ENCODE data around the gene AFAP1. TPM values are rescaled to one million over a fixed set of nuclear protein-coding genes. Genes with fewer than 3 reads are reported as not detected.

The AFAP1 gene
- total and polyA plus RNA-seq, 2 of the 4 experiments (the other 2 are of a cell fraction): 48.2 to 80.9 TPM

- Histone ChIP-seq H3K14ac (replicated peaks; ENCODE audit: low read depth, low read length) (no peak overlapping the region), H2BK20ac (ENCODE audit: low read depth, low read length) (no peak overlapping the region), H2BK120ac (ENCODE audit: low read depth, low read length) (no peak overlapping the region), H3K9me3 (ENCODE audit: control insufficient read depth, insufficient read depth, low read length) (no peaks in the 10 kb centered on the region), H3K27ac (ENCODE audit: insufficient read depth, low read length) (no peak overlapping the region; the same call in 1 of the 2 replicates), H3K18ac (ENCODE audit: low read depth, low read length) (no peak overlapping the region), H3K23ac (ENCODE audit: low read depth, low read length) (peak overlapping the region; percentile 25; the same call in 1 of the 2 replicates), H3K4me3 (ENCODE audit: insufficient read depth, low read depth, low read length) (no peak overlapping the region), H3K36me3 (ENCODE audit: control insufficient read depth, insufficient read depth, low read length) (peaks cover 63% of the 10 kb centered on the region), H3K4me2 (ENCODE audit: low read depth, low read length) (no peak overlapping the region), H4K91ac (ENCODE audit: insufficient read depth, low read depth, low read length) (no peak overlapping the region), H4K8ac (ENCODE audit: low read depth in 2 of 2, low read length in 2 of 2) (0 out of 4 replicates have a peak overlapping the region, but pooled peaks of 1 of the 2 experiments have one; percentile 19), H2AK9ac (replicated peaks; ENCODE audit: low read depth, low read length, poor library complexity) (no peak overlapping the region), H4K5ac (ENCODE audit: low read depth, low read length) (no peak overlapping the region), H2BK5ac (ENCODE audit: low read depth, low read length, poor library complexity, severe bottlenecking) (peak overlapping the region; percentile 67), H3K4ac (ENCODE audit: low read depth, low read length) (no peak overlapping the region), H2BK15ac (ENCODE audit: low read depth, low read length) (no peak overlapping the region), H3K27me3 (ENCODE audit: control insufficient read depth, insufficient read depth, low read length) (no peaks in the 10 kb centered on the region), H3K56ac (ENCODE audit: extremely low read depth, insufficient read depth, low read length) (no peak overlapping the region), H3K79me1 (ENCODE audit: low read depth in 1 of 2, low read length in 2 of 2) (peaks cover 47 to 89% of the 10 kb centered on the region in 2 experiments), H2AFZ (replicated peaks; ENCODE audit: low read length, poor library complexity) (no peak overlapping the region), H2AK5ac (ENCODE audit: low read depth, low read length) (no peak overlapping the region), H3K9ac (ENCODE audit: low read depth, low read length) (no peak overlapping the region), H4K20me1 (ENCODE audit: insufficient read depth, low read length) (0 out of 2 replicates have a peak, but pooled peaks cover 5% of the 10 kb centered on the region), H3K4me1 (ENCODE audit: control insufficient read depth, insufficient read depth, low read length) (peaks cover 36% of the 10 kb centered on the region), H3K9me1 (ENCODE audit: insufficient read depth, low read length) (peaks cover 30% of the 10 kb centered on the region)
- intact Hi-C loops (cut with micrococcal nuclease) (no loop called here), dilution Hi-C loops (cut with HindIII; ENCODE audit: low sequenced_read_pairs, unreplicated experiment) (no loop called here), in situ Hi-C loops (cut with MboI; ENCODE audit: low sequenced_read_pairs) (no loop called here)
- no peak for DNase-seq
- ChIA-PET CTCF (interaction anchor here (0.6 kb wide), 2 partner anchors 26 to 27 kb away, joined by 3 read pairs; no protein-coding TSS in a partner anchor), POLR2A (ENCODE audit: unreplicated experiment) (no interaction called here)
- ATAC-seq (ENCODE audit: low read depth): 0 out of 2 replicates have a peak, but pooled peaks have one; percentile 8
- TF ChIP-seq CTCF (conservative IDR thresholded peaks at IDR 0.05; ENCODE audit: low read depth, low read length): no peak
- TF ChIP-seq MAFK (IDR thresholded peaks at IDR 0.05; ENCODE audit: low read depth, low read length): no peak
- no peak for TF ChIP-seq SMC3 (IDR thresholded peaks at IDR 0.05; ENCODE audit: low read depth, low read length)
- TF ChIP-seq MXI1 (IDR thresholded peaks at IDR 0.05; ENCODE audit: borderline replicate concordance, low read depth, low read length): no peak
- TF ChIP-seq NFE2L2 (IDR thresholded peaks at IDR 0.05; ENCODE audit: low read depth, low read length): no peak
- TF ChIP-seq CEBPB (IDR thresholded peaks at IDR 0.05; ENCODE audit: low read depth, low read length): no peak
- TF ChIP-seq POLR2A (IDR thresholded peaks at IDR 0.05; ENCODE audit: low read depth, low read length): no peak
- no peak for TF ChIP-seq RAD21 (IDR thresholded peaks at IDR 0.05; ENCODE audit: low read length)
- TF ChIP-seq MAZ (IDR thresholded peaks at IDR 0.05; ENCODE audit: borderline replicate concordance, low read depth, low read length): no peak
- no peak for TF ChIP-seq USF2 (IDR thresholded peaks at IDR 0.05; ENCODE audit: low read depth, low read length)
- no peak for TF ChIP-seq BHLHE40 (IDR thresholded peaks at IDR 0.05; ENCODE audit: low read depth, low read length)
- no peak for TF ChIP-seq FOS (IDR thresholded peaks at IDR 0.05; ENCODE audit: low read depth, low read length)
- TF ChIP-seq CHD1 (IDR thresholded peaks at IDR 0.05; ENCODE audit: low read depth, low read length): no peak
- no peak for TF ChIP-seq RFX5 (IDR thresholded peaks at IDR 0.05; ENCODE audit: low read depth, low read length)
- no peak for TF ChIP-seq ELK1 (IDR thresholded peaks at IDR 0.05; ENCODE audit: borderline replicate concordance, low read depth, low read length)
- 97% methylated on average over 4 of the region's 6 CpGs; no CpG with 5 or more reads in 1 of the 2 experiments for WGBS, 2 experiments (ENCODE audit: extremely low coverage in 2 of 2, insufficient read length in 1 of 2)
- no TSS peak for BruUV-seq (replicated peaks)
Measured at GRCh38 chr4:7817877-7818398, 121.7 kb downstream of the AFAP1 start.

Measured in IMR-90 (cell line).